GM13977 (cell line): ENCODE data around the gene HDX.

Experiments used
- DNase-seq: peaks from one replicate; pipeline ENCODE4 v3.0.0; 2012; ENCODE audit warnings: low spot score
- in situ Hi-C: fragments of 300-500 bp; cut with MboI; formaldehyde crosslinking; loops from one replicate; pipeline ENCODE4 v1.12.0; 2022; ENCODE audit warnings: low sequenced_read_pairs, low pct_unique_long_range_greater_than_20kb, mixed read lengths, inconsistent platforms; ENCODE audit not compliant: unreplicated experiment
- TF ChIP-seq, protein P1 (sequence below): IDR thresholded peaks from 2 replicates; pipeline ENCODE4 v1.5.1; 2012; ENCODE audit warnings: mild to moderate bottlenecking, control low read depth; ENCODE audit not compliant: insufficient read depth; ENCODE audit errors: extremely low read depth, missing control alignments

Gene HDX

DNA sequence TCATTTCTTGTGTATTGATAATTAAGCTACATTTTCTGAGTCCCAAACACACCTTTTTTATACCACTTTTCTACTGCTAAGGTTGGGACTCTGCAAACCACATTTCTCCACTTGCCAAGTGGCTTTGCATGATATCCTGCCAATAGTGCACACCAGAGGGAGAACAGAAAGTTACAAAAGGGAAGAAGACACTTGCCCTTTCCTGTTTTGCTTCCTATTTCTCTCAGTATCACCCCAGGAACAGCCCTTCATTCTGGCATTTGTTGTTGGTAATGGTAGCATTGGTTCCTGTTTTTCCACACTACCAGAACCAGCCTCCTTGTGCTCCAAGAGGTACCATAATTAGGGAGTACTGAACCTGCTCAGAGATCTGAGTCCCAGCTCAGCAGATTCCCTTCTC is 87.1 kb downstream of the HDX start:
- no peak for DNase-seq
- TF ChIP-seq, protein P1, sequence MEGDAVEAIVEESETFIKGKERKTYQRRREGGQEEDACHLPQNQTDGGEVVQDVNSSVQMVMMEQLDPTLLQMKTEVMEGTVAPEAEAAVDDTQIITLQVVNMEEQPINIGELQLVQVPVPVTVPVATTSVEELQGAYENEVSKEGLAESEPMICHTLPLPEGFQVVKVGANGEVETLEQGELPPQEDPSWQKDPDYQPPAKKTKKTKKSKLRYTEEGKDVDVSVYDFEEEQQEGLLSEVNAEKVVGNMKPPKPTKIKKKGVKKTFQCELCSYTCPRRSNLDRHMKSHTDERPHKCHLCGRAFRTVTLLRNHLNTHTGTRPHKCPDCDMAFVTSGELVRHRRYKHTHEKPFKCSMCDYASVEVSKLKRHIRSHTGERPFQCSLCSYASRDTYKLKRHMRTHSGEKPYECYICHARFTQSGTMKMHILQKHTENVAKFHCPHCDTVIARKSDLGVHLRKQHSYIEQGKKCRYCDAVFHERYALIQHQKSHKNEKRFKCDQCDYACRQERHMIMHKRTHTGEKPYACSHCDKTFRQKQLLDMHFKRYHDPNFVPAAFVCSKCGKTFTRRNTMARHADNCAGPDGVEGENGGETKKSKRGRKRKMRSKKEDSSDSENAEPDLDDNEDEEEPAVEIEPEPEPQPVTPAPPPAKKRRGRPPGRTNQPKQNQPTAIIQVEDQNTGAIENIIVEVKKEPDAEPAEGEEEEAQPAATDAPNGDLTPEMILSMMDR, result no peak
- in situ Hi-C loops, result no loop called here

DNA sequence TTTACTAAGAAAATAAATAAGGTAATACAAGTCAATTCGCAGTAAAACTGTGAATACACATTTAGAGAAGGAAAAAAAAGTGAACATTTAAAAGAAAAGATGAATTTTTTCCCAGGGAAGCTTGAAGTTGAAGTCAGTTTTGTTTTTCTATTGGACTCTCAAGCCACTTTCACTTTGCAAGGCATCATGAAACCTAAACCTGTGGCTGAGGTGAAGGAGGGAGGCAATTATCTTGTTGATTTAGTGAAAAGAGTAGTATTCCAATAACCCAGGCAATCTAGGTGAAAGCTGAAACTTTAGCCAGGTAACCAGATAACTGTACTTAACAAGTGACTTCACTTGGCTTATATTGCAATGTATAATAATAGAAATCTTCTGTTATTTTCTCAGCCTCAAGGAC is 138.6 kb downstream of the HDX start:
- TF ChIP-seq, protein P1, result no peak
- no peak for DNase-seq
- in situ Hi-C loops, result no loop called here

DNA sequence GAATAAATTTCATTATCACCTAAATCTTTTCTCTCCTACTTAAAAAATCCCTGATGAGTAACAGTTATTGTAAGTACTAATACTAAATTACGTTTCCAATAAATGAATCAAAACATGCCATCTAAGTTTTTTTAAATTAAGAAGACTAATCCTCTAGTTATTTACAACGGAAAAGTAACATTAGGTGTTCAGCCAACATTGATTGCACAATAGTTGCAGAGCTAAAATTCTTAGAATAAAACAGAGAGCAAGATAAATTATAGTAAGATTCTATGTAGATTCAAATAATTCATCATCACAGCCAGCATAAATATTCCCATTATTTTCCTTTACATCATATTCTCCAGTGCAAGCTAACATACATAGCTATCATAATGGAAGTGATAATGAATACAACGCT is 139.2 kb downstream of the HDX start:
- TF ChIP-seq, protein P1, result no peak
- no peak for DNase-seq
- in situ Hi-C loops, result no loop called here

DNA sequence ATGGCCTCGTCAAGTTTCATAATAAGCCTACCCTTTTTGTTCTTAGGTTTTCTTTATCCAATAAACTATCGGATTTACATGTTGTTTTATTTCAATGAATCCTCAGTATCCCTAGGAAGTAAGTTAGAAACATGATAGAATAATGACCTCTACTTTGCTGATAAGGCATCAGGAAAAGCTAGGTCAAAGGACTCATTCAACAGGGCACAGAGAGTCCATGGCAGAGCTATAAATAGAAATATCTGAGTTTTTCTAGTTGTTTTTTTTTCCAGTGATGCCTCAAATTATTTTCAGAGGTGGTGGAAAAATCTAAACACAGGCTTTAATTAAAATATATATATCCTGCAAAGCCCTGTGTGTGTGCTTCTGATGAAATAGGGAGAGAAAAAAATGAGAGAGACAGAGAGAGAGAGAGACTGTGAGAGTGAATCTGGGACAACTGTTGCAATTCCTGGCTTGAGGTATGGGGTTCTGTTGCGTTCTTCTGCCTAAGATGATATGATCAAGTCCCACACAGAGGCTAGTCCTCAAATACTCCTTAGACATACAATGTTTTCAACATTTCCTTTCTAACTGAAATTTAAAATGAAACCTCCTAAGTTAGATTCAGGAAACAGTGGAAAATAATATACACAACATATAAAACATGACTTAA is 139.9 kb downstream of the HDX start:
- in situ Hi-C loops, result no loop called here
- TF ChIP-seq, protein P1, result no peak
- DNase-seq, result no peak

DNA sequence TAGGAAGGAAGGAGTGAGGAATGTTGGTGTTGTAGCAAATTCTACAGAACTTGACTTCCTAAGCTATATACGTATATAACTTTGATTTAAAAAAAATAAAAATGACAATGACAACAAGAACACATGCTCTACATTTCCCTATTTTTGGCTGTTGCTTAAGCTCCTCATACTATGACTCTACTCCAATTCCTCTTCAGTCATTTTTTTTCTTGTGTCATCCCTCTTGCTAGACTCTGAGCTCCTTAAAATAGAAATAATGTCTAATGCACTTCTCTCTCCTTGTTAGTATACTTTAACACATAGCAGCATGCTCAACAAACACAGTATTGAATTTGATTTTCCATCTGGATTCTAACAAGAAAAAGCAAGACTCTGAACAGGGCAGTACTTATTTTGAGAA is 144.0 kb downstream of the HDX start:
- in situ Hi-C loops, result no loop called here
- DNase-seq, result no peak
- TF ChIP-seq, protein P1, result no peak

DNA sequence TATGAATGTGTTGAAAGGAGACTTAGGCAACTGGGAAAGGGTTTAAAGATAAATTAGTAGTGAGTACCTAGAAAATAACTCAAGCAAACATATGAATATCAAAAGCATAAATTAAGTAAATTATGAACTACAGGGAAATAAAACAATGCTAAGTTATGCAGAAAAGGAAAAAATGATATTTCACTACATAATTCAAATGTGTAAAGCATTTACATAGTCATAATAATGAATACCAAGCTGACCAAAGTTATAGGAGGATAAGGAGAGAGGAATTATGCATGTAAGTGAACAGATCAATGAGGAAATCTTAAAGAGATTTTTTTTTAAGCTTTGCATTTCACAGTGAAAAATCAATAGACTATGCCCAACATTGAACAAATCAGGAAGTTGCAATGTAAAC is 145.0 kb downstream of the HDX start:
- in situ Hi-C loops, result no loop called here
- DNase-seq, result no peak
- TF ChIP-seq, protein P1, result no peak

DNA sequence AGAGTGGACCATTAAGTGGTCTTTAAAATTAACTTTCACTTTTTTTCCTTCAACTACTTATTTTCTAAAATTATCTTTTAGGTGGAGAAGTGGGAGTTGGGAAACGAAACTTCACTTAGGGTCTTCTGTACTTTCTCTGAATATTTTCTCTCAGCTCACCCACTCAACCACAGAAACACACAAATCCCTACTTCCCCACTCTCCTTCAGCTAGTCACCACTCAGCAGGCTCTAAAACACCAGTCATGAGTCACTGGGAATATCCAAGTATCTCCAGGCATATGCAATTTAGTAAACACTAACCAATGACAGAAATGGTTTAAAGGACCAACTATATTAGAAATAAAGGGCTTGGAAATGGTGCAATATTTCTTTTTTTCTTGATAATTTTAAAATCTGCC is 161.3 kb downstream of the HDX start:
- TF ChIP-seq, protein P1, result no peak
- DNase-seq, result no peak
- in situ Hi-C loops, result no loop called here
